Activated T-helper 17 cell treated with anti-CD3 and anti-CD28 coated beads, Interleukin-2, amount 50 U/mL, for 72 hours (primary cell): ENCODE results near the gene GOLGA8B. TPM values are rescaled to one million over a fixed set of nuclear protein-coding genes. Genes with fewer than 3 reads are reported as not detected.
"Not testable (repeated sequence)": the region's sequence is repeated elsewhere in the genome, so short reads cannot be mapped to it uniquely, and the experiment has no call there.

Experiments
- ATAC-seq: fragments of 150-1000 bp; cut with Tn5 transposase; replicated peaks from 2 replicates; pipeline ENCODE4 v1.10.0; 2021; ENCODE audit warnings: mild to moderate bottlenecking, moderate library complexity
- H3K27ac Mint-ChIP-seq: one replicate; pipeline ENCODE4 v1.8.0; 2022; ENCODE audit warnings: mixed read lengths
- H3K27me3 Mint-ChIP-seq: one replicate; pipeline ENCODE4 v1.8.0; 2022; ENCODE audit warnings: mixed read lengths
- H3K36me3 Mint-ChIP-seq: one replicate; pipeline ENCODE4 v1.8.0; 2022; ENCODE audit warnings: low read depth, mild to moderate bottlenecking, mixed read lengths
- H3K4me1 Mint-ChIP-seq: one replicate; pipeline ENCODE4 v1.8.0; 2022; ENCODE audit warnings: mixed read lengths
- H3K4me3 Mint-ChIP-seq: one replicate; pipeline ENCODE4 v1.8.0; 2022; ENCODE audit warnings: mild to moderate bottlenecking, mixed read lengths
- H3K9me3 Mint-ChIP-seq: one replicate; pipeline ENCODE4 v1.8.0; 2022; ENCODE audit warnings: mixed read lengths
- total RNA-seq, 2 donors: library from RNA; stranded (reverse); gene quantifications; one replicate each; pipeline ENCODE4 v1.2.3, GENCODE V29; 2022

Gene GOLGA8B
- total RNA-seq, 2 donors from 2014 or later = 202 to 437 TPM

DNA sequence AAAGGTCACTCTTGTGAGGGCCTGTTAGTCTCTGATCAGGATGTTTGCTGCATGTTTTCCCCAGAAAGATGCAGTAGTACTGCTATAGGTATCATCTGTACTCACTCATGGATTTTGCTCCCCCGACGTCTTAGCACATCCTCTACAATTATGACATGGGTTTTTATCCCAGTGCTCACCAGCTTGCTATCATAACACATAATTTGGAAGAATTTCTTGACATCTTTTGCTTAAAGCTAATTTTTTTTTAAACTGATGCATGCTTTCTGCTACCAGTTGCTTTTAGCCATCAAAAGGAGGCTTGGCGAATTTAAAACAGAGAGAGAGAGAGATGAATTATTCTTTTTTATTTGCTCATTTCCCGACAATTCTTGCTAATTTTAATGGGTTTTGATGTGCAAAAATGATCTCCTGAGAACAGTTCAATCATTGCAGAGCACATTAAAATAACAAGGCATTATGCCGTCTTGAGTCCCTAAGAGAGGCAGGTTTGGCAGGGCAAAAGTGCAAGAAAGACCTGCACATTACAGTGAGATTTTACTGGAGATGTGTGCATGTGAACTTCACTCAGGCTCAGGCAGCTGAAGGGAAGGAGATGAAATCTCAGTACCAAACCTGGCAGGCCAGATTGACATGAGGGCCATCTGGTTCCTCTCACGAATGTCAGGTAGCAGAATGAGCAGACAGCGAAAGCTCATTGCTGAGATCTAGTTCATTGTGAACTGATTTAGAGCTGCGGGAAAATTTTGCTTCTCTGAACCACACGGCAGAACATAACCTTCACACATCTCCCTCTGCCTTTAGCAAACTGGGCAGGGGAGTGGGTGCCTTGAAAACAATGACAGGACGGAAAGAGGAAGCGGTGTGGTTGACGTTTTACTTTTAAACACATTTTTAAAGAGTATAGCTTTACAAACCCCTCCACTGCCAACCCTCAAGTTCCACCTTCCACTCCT lies 25.9 kb upstream of the GOLGA8B start:
- Mint-ChIP-seq H3K4me3 (peak overlapping the region; percentile 53), H3K4me1 (no peaks in the 10 kb centered on the region), H3K27ac (no peak overlapping the region), H3K36me3 (no peaks in the 10 kb centered on the region), H3K27me3 (peaks cover 22% of the 10 kb centered on the region), H3K9me3 (no peaks in the 10 kb centered on the region)
- peak; percentile 28 for ATAC-seq

DNA sequence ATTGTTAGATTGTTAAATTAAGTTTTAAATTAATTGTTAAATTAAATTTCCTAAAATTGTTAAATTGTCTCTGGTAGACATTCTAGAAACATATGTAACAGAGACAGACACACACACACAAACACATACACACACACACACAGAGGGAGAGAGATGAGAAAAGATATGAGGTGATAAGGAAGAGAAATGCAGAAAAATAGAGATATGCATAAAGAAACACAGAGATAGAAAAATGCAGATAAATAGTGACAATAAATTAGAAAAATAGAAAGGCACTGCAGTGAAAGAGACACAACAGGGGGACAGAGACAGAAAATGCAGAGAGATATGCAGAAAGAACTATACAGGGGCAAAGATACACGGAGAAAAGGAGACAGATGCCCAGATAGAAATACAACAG lies 25.1 kb upstream of the GOLGA8B start:
- Mint-ChIP-seq H3K4me3 (no peak overlapping the region), H3K36me3 (no peaks in the 10 kb centered on the region), H3K27ac (no peak overlapping the region), H3K4me1 (no peaks in the 10 kb centered on the region), H3K9me3 (no peaks in the 10 kb centered on the region), H3K27me3 (peaks cover 28% of the 10 kb centered on the region)
- no peak for ATAC-seq

DNA sequence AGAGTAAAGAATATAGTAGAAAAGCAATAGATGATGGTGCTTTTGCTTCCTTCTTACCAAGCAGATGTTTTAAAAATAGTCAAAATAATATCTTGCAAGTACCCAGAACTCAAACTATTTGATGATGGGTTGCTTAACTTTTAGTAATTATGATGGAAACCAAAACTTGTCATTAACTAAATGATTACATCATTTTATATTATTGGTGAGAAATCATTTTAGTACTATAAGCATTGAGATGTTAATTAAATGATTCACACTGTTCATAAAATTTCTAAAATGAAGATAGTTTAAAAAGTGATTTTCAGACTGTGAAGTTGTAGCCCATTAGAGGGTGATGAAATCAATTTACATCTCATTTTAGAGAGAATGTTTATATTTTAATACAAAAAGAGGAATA lies 24.4 kb upstream of the GOLGA8B start:
- ATAC-seq = no peak
- H3K4me3 Mint-ChIP-seq = no peak overlapping the region
- peaks cover 28% of the 10 kb centered on the region for H3K27me3 Mint-ChIP-seq
- no peak overlapping the region for H3K27ac Mint-ChIP-seq
- H3K9me3 Mint-ChIP-seq = no peaks in the 10 kb centered on the region
- H3K36me3 Mint-ChIP-seq = no peaks in the 10 kb centered on the region
- no peaks in the 10 kb centered on the region for H3K4me1 Mint-ChIP-seq

DNA sequence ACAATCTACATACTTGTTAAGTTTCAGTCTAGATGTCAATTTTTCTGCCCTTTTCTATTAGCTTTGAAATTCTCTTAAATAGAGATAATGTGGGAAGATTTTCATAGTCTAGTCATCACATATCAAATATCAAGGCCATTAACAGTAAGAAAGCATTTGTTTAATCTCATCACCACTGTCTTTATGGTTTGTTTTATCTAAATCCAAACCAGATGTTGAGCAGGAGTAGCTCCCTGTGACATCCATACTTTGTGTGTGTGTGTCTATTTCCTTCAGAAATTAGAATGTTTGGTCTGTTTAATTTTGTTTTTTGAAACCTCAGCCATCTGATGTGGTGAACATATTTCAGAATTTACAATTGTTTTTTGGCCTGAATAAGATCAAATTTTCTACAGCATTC lies 23.1 kb upstream of the GOLGA8B start:
- Mint-ChIP-seq H3K4me1 (no peaks in the 10 kb centered on the region), H3K27ac (no peak overlapping the region), H3K36me3 (no peaks in the 10 kb centered on the region), H3K4me3 (no peak overlapping the region), H3K9me3 (no peaks in the 10 kb centered on the region), H3K27me3 (peaks cover 37% of the 10 kb centered on the region)
- ATAC-seq = no peak

DNA sequence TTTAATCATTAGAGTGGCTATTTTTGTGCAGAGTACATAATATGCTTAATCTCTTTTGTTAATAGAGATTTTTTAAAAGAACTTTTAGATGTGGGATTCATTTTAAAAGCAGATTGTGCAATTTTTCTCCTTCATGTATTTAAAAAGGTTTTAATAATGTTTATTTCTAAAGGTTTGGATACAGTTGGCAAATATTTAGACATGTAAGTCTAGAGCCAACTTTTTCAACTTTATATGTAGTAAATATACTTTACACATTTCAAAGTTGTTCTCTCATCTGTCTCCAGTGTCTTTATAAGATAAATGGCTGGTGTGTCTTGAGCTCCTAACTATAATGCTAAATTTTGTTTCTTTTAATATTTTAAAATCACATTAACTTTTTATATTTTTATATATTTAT lies 22.7 kb upstream of the GOLGA8B start:
- Mint-ChIP-seq H3K36me3 (no peaks in the 10 kb centered on the region), H3K4me3 (no peak overlapping the region), H3K9me3 (no peaks in the 10 kb centered on the region), H3K4me1 (no peaks in the 10 kb centered on the region), H3K27me3 (peaks cover 37% of the 10 kb centered on the region), H3K27ac (no peak overlapping the region)
- no peak for ATAC-seq

DNA sequence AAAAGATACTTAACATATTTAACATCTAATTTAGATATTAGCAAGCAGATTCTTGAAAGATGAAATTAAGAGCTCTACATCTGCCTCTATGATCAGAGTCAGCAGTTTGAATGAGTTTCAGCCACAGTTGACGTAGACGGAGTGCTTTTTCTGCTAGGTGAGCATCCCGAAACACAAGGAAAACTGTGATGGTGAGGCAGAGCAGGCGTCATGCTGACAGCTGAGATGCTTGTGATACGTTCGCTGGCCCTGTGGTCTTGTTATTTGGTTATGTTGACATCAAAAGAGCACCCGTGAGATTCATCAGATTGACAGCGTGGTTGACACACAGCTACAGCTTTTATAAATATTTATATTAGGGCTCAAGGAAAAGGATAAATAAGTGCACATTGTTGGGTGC lies 19.6 kb upstream of the GOLGA8B start:
- H3K27ac Mint-ChIP-seq = no peak overlapping the region
- no peaks in the 10 kb centered on the region for H3K9me3 Mint-ChIP-seq
- ATAC-seq = no peak
- H3K36me3 Mint-ChIP-seq = no peaks in the 10 kb centered on the region
- H3K4me1 Mint-ChIP-seq = no peaks in the 10 kb centered on the region
- H3K27me3 Mint-ChIP-seq = peaks cover 54% of the 10 kb centered on the region
- H3K4me3 Mint-ChIP-seq = no peak overlapping the region

DNA sequence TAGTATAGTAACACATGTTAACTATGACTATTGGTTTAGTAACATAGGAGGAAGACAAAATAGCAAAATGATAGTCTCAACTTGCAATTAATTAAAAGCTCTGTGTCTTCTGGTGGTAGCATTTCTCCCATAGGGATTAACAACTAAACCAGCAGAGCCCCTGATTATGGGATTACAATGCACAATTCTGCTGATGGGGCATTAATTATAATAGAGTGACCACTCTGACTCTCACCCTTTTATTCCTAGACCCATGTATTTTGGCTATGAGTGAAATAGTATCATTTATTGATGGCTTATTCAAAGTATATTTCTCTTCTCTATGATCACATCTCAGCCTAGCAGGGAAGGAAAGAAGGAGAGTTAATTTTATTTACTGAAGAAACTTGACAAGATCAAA lies 17.5 kb upstream of the GOLGA8B start:
- no peaks in the 10 kb centered on the region for H3K9me3 Mint-ChIP-seq
- no peak overlapping the region for H3K27ac Mint-ChIP-seq
- no peaks in the 10 kb centered on the region for H3K36me3 Mint-ChIP-seq
- peaks cover 50% of the 10 kb centered on the region for H3K27me3 Mint-ChIP-seq
- no peak overlapping the region for H3K4me3 Mint-ChIP-seq
- no peaks in the 10 kb centered on the region for H3K4me1 Mint-ChIP-seq
- no peak for ATAC-seq

DNA sequence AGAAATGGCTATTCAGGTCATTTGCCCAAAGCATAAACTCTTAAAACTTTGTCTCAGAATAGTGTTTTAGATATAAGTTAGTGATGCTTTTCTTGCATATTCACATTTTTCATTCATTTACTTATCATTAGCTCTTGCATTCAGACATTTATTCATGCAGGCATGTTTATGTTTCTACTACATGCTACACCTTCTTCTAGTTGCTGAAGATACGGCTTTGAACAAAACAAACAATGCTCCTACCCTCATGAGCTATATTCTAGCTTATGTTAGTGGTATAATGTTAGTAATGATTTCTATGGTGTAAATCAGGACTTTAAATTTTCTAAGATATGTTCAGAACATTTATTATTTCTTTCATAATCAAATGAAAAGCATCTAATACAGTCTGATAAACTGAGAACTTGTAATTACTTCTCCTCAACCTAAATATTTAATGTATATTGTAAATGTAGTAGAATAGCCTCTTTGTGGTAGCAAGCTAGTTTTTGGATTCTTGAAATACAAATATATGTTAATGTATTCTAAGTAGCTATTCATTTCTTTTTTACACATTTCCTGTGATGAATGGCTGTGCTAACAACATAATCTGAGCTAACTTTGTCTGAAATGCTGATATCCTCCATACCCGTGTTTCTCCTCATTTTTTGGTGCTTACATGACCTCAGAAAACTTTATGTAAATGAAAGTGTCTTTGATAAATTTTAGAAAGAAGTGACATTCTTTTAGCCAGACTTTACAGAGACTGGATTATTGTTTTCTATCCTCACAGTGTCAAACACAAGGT lies 15.5 kb upstream of the GOLGA8B start:
- Mint-ChIP-seq H3K9me3 (no peaks in the 10 kb centered on the region), H3K4me1 (no peaks in the 10 kb centered on the region), H3K27me3 (peaks cover 41% of the 10 kb centered on the region), H3K36me3 (no peaks in the 10 kb centered on the region), H3K4me3 (no peak overlapping the region), H3K27ac (no peak overlapping the region)
- no peak for ATAC-seq

DNA sequence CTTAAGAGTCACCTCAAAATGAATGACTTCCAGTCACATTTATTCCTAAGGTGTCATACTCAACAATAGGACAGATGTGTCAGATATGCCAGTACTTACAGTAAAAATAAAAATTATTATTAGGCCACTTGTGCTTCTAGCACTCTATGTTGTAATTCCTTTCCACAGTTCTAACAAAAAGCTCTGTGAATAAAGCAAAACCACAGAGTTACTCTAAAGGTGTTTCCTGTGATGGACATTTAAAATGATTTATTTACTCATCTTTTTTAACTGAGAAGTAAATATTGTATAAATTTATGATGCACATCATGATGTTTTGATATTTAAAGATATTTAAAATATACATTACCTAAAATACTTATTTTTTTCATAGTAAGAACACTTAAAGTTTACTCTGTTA lies 13.9 kb upstream of the GOLGA8B start:
- peaks cover 31% of the 10 kb centered on the region for H3K27me3 Mint-ChIP-seq
- H3K36me3 Mint-ChIP-seq = no peaks in the 10 kb centered on the region
- no peak overlapping the region for H3K4me3 Mint-ChIP-seq
- H3K4me1 Mint-ChIP-seq = no peaks in the 10 kb centered on the region
- no peaks in the 10 kb centered on the region for H3K9me3 Mint-ChIP-seq
- no peak overlapping the region for H3K27ac Mint-ChIP-seq
- no peak for ATAC-seq

DNA sequence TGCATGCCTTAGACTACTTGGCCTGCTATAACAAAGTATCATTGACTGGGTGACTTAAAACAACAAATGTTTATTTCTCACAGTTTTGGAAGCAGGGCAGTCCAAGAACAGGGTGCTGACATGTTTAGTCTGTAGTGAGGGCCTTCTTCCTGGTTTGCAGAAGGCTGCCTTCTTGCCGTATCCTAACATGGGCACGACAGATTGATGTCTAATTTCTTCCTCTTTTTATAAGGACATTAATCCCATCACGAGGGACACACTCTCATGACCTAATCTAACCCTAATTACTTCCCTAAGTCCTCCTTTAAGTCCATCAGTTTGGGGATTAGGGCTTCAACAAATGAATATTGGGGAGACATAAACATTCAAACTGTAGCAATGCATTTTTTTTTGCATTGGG lies 10.9 kb upstream of the GOLGA8B start:
- H3K27ac Mint-ChIP-seq = no peak overlapping the region
- H3K9me3 Mint-ChIP-seq = no peaks in the 10 kb centered on the region
- no peak for ATAC-seq
- no peak overlapping the region for H3K4me3 Mint-ChIP-seq
- no peaks in the 10 kb centered on the region for H3K36me3 Mint-ChIP-seq
- no peaks in the 10 kb centered on the region for H3K4me1 Mint-ChIP-seq
- peaks cover 7% of the 10 kb centered on the region for H3K27me3 Mint-ChIP-seq

DNA sequence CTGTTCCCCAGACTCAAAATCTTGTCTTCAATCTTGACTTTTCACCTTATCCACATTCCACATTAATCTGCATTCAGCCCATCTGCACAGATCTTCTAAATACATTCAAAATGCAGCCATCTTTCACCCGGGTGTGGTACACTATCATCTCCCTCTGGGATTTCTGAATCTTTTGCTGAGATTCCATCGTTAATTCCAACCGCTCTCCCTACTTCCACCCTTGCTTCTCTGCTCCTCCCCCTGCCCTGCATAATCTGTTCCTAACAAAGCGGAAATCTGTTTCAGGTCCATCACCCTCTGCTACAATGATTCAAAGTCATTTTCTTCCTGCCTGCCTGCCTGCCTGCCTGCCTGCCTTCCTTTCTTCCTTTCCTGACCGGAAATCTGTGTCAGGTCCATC lies 7.9 kb upstream of the GOLGA8B start:
- ATAC-seq = no peak
- Mint-ChIP-seq H3K9me3 (no peaks in the 10 kb centered on the region), H3K36me3 (no peaks in the 10 kb centered on the region), H3K4me3 (no peak overlapping the region), H3K27me3 (no peaks in the 10 kb centered on the region), H3K4me1 (peaks cover 5% of the 10 kb centered on the region), H3K27ac (no peak overlapping the region)

DNA sequence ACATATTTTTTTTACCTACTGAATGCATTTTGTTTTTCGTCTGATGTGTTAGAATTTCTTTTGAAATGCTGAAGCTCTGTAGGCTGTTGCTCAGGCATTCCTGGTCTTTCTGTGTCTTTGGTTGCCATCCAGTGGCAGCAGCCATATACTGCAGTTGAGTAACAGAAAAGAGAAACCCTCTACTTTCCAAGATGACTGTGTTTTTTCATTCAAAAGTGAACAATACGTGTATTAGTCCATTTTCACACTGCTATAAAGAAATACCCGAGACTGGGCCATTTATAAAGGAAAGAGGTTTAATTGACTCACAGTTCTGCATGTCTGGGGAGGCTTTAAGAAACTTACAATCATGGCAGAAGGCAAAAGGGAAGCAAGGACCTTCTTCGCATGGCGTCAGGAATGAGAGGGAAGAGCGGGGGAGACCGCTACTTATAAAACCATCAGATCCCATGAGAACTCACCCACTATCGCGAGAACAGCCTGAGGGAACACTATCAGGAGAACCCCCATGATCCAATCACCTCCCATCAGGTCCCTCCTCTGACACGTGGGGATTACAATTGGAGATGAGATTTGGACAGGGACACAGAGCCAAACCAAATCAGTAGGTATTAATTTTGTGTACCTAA lies 4.7 kb upstream of the GOLGA8B start:
- ATAC-seq = peak; percentile 58
- peak overlapping the region; percentile 82 for H3K4me3 Mint-ChIP-seq
- peaks cover 5% of the 10 kb centered on the region for H3K4me1 Mint-ChIP-seq
- no peaks in the 10 kb centered on the region for H3K36me3 Mint-ChIP-seq
- no peaks in the 10 kb centered on the region for H3K9me3 Mint-ChIP-seq
- H3K27me3 Mint-ChIP-seq = no peaks in the 10 kb centered on the region
- H3K27ac Mint-ChIP-seq = peak overlapping the region; percentile 64

DNA sequence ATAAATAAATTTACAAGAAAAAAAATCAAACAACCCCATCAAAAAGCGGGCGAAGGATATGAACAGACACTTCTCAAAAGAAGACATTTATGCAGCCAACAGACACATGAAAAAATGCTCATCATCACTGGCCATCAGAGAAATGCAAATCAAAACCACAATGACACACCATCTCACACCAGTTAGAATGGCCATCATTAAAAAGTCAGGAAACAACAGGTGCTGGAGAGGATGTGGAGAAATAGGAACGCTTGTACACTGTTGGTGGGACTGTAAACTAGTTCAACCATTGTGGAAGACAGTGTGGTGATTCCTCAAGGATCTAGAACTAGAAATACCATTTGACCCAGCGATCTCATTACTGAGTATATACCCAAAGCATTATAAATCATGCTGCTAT lies 2.5 kb upstream of the GOLGA8B start:
- not testable (repeated sequence) for H3K4me3 Mint-ChIP-seq, ATAC-seq, H3K27ac Mint-ChIP-seq, H3K9me3 Mint-ChIP-seq, H3K27me3 Mint-ChIP-seq, H3K36me3 Mint-ChIP-seq
- H3K4me1 Mint-ChIP-seq = peaks cover 11% of the 10 kb centered on the region

DNA sequence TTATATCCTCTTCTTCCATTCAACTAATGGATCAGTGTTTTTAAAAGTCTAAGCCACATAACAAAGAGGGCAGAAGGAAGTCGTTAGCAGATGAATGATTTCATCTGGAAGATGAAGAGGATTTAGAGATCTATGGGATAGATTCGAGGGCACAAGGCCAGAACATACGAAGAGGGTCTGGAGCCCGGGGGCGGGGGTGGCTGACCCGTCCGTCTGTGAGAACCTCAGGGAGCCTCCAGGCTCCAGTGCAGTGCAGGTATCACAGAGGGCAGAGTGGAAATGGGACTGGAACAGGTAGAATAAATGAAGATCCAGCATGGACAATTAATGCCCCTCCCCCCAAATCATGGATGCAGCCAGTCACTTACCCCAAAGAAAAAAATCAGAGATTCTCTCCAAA lies 1.5 kb upstream of the GOLGA8B start:
- Mint-ChIP-seq H3K27ac (no peak overlapping the region), H3K27me3 (no peaks in the 10 kb centered on the region), H3K36me3 (no peaks in the 10 kb centered on the region), H3K4me3 (no peak overlapping the region), H3K4me1 (peaks cover 12% of the 10 kb centered on the region), H3K9me3 (no peaks in the 10 kb centered on the region)
- no peak for ATAC-seq

DNA sequence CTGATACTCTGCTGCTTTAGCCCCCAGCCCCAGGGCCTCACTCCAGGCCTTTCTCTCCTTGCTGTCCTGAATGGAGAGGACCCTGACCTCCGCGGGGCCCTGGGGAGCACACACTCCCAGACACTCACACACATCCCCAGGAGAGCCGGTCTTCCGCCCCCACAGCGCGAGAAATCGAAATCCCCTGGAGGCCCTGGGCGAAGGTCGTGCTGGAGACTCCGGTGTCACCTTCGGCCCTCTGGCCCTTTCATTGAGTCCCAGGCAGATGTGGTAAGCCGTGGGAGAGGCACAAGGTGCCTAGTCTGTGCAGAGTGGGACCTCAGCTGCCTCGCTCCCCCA lies 848 bp upstream of the GOLGA8B start:
- no peak for ATAC-seq
- Mint-ChIP-seq H3K27ac (peak overlapping the region; percentile 87), H3K4me1 (peaks cover 12% of the 10 kb centered on the region), H3K9me3 (no peaks in the 10 kb centered on the region), H3K27me3 (no peaks in the 10 kb centered on the region), H3K4me3 (peak overlapping the region; percentile 79), H3K36me3 (no peaks in the 10 kb centered on the region)
